ENCODE data around the gene B9D1. TPM values are rescaled to one million over a fixed set of nuclear protein-coding genes. Genes with fewer than 3 reads are reported as not detected.

B9D1 gene
- total RNA-seq, 1 experiment from 2014 or later, result 48.0 TPM

GRCh38 chr17:19364699-19365498 lies 2.4 kb upstream of the B9D1 start:
- DNase-seq (no peak), ATAC-seq (no peak)
- Histone ChIP-seq H3K9me2 (replicated peaks; ENCODE audit: low read length) (no peaks in the 10 kb centered on the region), H3K4me2 (ENCODE audit: low read length) (no peak overlapping the region), H3K4me3 (ENCODE audit: low read length) (no peak overlapping the region), H3K36me3 (ENCODE audit: low read depth, low read length) (no peaks in the 10 kb centered on the region), H3K27me3 (ENCODE audit: low read length) (no peaks in the 10 kb centered on the region), H3K9ac (ENCODE audit: low read length) (no peak overlapping the region), H2AFZ (ENCODE audit: low read length) (no peak overlapping the region), H3K79me2 (ENCODE audit: low read length) (peaks cover 4% of the 10 kb centered on the region), H3K4me1 (ENCODE audit: insufficient read depth, low read length) (peaks cover 12% of the 10 kb centered on the region), H3F3A (ENCODE audit: low read length, unreplicated experiment) (no peaks in the 10 kb centered on the region), H3K9me3 (ENCODE audit: low read length) (no peaks in the 10 kb centered on the region), H3K27ac (ENCODE audit: low read length) (no peak overlapping the region), H4K20me1 (ENCODE audit: low read length) (no peaks in the 10 kb centered on the region)
- no TSS peak for BruUV-seq (replicated peaks)
- ChIA-PET CTCF (no interaction called here), POLR2A (ENCODE audit: unreplicated experiment) (no interaction called here)
- TF ChIP-seq EZH2 (IDR thresholded peaks at IDR 0.05; ENCODE audit: low read length, unreplicated experiment), result no peak
- intact Hi-C loops (cut with micrococcal nuclease), result loop anchor here (10.0 kb wide), 1 partner anchor 400 kb away; no protein-coding TSS in a partner anchor

- H3F3A ChIP-seq (ENCODE audit: low read length, unreplicated experiment), result no peaks in the 10 kb centered on the region
- H3K79me2 ChIP-seq (ENCODE audit: low read length), result peaks cover 4% of the 10 kb centered on the region
- ATAC-seq (no peak), DNase-seq (no peak)
- POLR2A ChIA-PET (ENCODE audit: unreplicated experiment), result interaction anchor here (1.0 kb wide), 1 partner anchor 41 kb away, joined by 5 read pairs; no protein-coding TSS in a partner anchor
- peak overlapping the region; percentile 87 for H2AFZ ChIP-seq (ENCODE audit: low read length)
- intact Hi-C loops (cut with micrococcal nuclease), result loop anchor here (1.0 to 10.0 kb wide), 3 partner anchors 14 to 401 kb away; no protein-coding TSS in a partner anchor
- H3K27me3 ChIP-seq (ENCODE audit: low read length), result no peaks in the 10 kb centered on the region
- H4K20me1 ChIP-seq (ENCODE audit: low read length), result no peaks in the 10 kb centered on the region
- no peaks in the 10 kb centered on the region for H3K9me3 ChIP-seq (ENCODE audit: low read length)
- 0 out of 2 replicates have a peak overlapping the region, but pooled peaks have one; percentile 77 for H3K9ac ChIP-seq (ENCODE audit: low read length)
- peak overlapping the region; percentile 79; the same call in 1 of the 2 replicates for H3K4me3 ChIP-seq (ENCODE audit: low read length)
- peaks cover 10% of the 10 kb centered on the region for H3K4me1 ChIP-seq (ENCODE audit: insufficient read depth, low read length)
- TF ChIP-seq EZH2phosphoT487 (IDR thresholded peaks at IDR 0.05; ENCODE audit: borderline replicate concordance, low read length) (no peak), CTCF (conservative IDR thresholded peaks at IDR 0.05; ENCODE audit: low read depth, low read length) (no peak)
- no peak overlapping the region for H3K27ac ChIP-seq (ENCODE audit: low read length)
- TSS peak; percentile 35 for BruUV-seq (replicated peaks)
- no peaks in the 10 kb centered on the region for H3K9me2 ChIP-seq (replicated peaks; ENCODE audit: low read length)
- peak overlapping the region; percentile 89 for H3K4me2 ChIP-seq (ENCODE audit: low read length)
- no peaks in the 10 kb centered on the region for H3K36me3 ChIP-seq (ENCODE audit: low read depth, low read length)
- CTCF ChIA-PET, result interaction anchor here (1.1 to 1.6 kb wide), 6 partner anchors 10 to 399 kb away, joined by 3 to 17 read pairs (median 9); partner anchors contain the start of gene MAPK7
Observed at GRCh38 chr17:19363460-19364035, 1.0 kb upstream of the B9D1 start.

- no peaks in the 10 kb centered on the region for H3K36me3 ChIP-seq (ENCODE audit: low read depth, low read length)
- no peak for TF ChIP-seq EZH2phosphoT487 (IDR thresholded peaks at IDR 0.05; ENCODE audit: borderline replicate concordance, low read length)
- TF ChIP-seq CTCF (conservative IDR thresholded peaks at IDR 0.05; ENCODE audit: low read depth, low read length), result peak; percentile 48; the same call in 1 of the 2 replicates
- no peak for TF ChIP-seq EZH2 (IDR thresholded peaks at IDR 0.05; ENCODE audit: low read length, unreplicated experiment)
- H3K4me3 ChIP-seq (ENCODE audit: low read length), result peak overlapping the region; percentile 79
- no peak for ATAC-seq
- H3K4me1 ChIP-seq (ENCODE audit: insufficient read depth, low read length), result peaks cover 10% of the 10 kb centered on the region
- H3K4me2 ChIP-seq (ENCODE audit: low read length), result peak overlapping the region; percentile 89
- no peaks in the 10 kb centered on the region for H3K9me3 ChIP-seq (ENCODE audit: low read length)
- H3K27ac ChIP-seq (ENCODE audit: low read length), result no peak overlapping the region
- no peaks in the 10 kb centered on the region for H4K20me1 ChIP-seq (ENCODE audit: low read length)
- ChIA-PET POLR2A (ENCODE audit: unreplicated experiment) (interaction anchor here (0.6 to 1.7 kb wide), 3 partner anchors 14 to 40 kb away, joined by 4 to 13 read pairs (median 5); no protein-coding TSS in a partner anchor), CTCF (interaction anchor here (1.1 to 1.6 kb wide), 6 partner anchors 9 to 399 kb away, joined by 3 to 17 read pairs (median 9); partner anchors contain the start of gene MAPK7)
- H3K79me2 ChIP-seq (ENCODE audit: low read length), result peaks cover 4% of the 10 kb centered on the region
- intact Hi-C loops (cut with micrococcal nuclease), result loop anchor here (1.0 to 10.0 kb wide), 3 partner anchors 14 to 402 kb away; no protein-coding TSS in a partner anchor
- no peak for DNase-seq
- H2AFZ ChIP-seq (ENCODE audit: low read length), result peak overlapping the region; percentile 87
- H3K9ac ChIP-seq (ENCODE audit: low read length), result peak overlapping the region; percentile 77
- BruUV-seq (replicated peaks), result no TSS peak
- no peaks in the 10 kb centered on the region for H3K27me3 ChIP-seq (ENCODE audit: low read length)
- H3F3A ChIP-seq (ENCODE audit: low read length, unreplicated experiment), result no peaks in the 10 kb centered on the region
- H3K9me2 ChIP-seq (replicated peaks; ENCODE audit: low read length), result no peaks in the 10 kb centered on the region
Observed at GRCh38 chr17:19363114-19363438, 553 bp upstream of the B9D1 start.

Data from PC-3 (cell line).